WTC11 (cell line): ENCODE data around the gene ZNF609.

Source experiments
- CREM ChIP-seq: sonication (generic); formaldehyde crosslinking; IDR thresholded peaks from 2 replicates; pipeline ENCODE4 v1.8.1; 2022; ENCODE audit warnings: mild to moderate bottlenecking, missing genetic modification reagents, moderate library complexity
- E2F4 ChIP-seq: sonication (generic); formaldehyde crosslinking; IDR thresholded peaks from 2 replicates; pipeline ENCODE4 v1.8.1; 2022; ENCODE audit warnings: low read depth, mild to moderate bottlenecking, moderate library complexity, missing genetic modification reagents, borderline replicate concordance
- FOXJ3 ChIP-seq: sonication (generic); formaldehyde crosslinking; IDR thresholded peaks from 2 replicates; pipeline ENCODE4 v1.9.0; 2021; ENCODE audit warnings: missing genetic modification reagents, mild to moderate bottlenecking, borderline replicate concordance
- KAT7 ChIP-seq: sonication (generic); formaldehyde crosslinking; IDR thresholded peaks from 2 replicates; pipeline ENCODE4 v1.8.1; 2023; ENCODE audit warnings: missing genetic modification reagents, mild to moderate bottlenecking, borderline replicate concordance
- STAT6 ChIP-seq: sonication (generic); formaldehyde crosslinking; conservative IDR thresholded peaks from 2 replicates; pipeline ENCODE4 v1.8.1; 2023; ENCODE audit warnings: mild to moderate bottlenecking, low read depth, missing genetic modification reagents, moderate library complexity
- ZNF263 ChIP-seq: sonication (generic); formaldehyde crosslinking; IDR thresholded peaks from 2 replicates; pipeline ENCODE4 v1.8.1; 2022; ENCODE audit warnings: low read depth, mild to moderate bottlenecking, moderate library complexity, missing genetic modification reagents
- ZNF317 ChIP-seq: sonication (generic); formaldehyde crosslinking; IDR thresholded peaks from 2 replicates; pipeline ENCODE4 v1.8.1; 2023; ENCODE audit warnings: low read depth, mild to moderate bottlenecking, moderate library complexity, missing genetic modification reagents, borderline replicate concordance
- ZNF423 ChIP-seq: fragments of 250-450 bp; sonication (Bioruptor Pico); IDR thresholded peaks from 2 replicates; pipeline ENCODE4 v2.1.2; 2022; ENCODE audit warnings: mild to moderate bottlenecking, moderate library complexity
- TF ChIP-seq, protein P1 (sequence below): fragments of 200-600 bp; IDR thresholded peaks from 2 replicates; pipeline ENCODE4 v1.8.0; 2022; ENCODE audit warnings: antibody characterized with exemption
- TF ChIP-seq, protein P2 (sequence below): sonication (generic); formaldehyde crosslinking; IDR thresholded peaks from 2 replicates; pipeline ENCODE4 v1.8.0; 2022; ENCODE audit warnings: mild to moderate bottlenecking, missing genetic modification reagents

GRCh38 chr15:64455961-64456371 is 4.4 kb upstream of the ZNF609 start:
- TF ChIP-seq FOXJ3 (CRISPR knock-in tag) (no peak), ZNF317 (no peak), STAT6 (no peak), E2F4 (no peak), ZNF263 (CRISPR knock-in tag) (no peak), ZNF423 (no peak), CREM (CRISPR knock-in tag) (no peak), KAT7 (no peak)
- TF ChIP-seq, protein P1, sequence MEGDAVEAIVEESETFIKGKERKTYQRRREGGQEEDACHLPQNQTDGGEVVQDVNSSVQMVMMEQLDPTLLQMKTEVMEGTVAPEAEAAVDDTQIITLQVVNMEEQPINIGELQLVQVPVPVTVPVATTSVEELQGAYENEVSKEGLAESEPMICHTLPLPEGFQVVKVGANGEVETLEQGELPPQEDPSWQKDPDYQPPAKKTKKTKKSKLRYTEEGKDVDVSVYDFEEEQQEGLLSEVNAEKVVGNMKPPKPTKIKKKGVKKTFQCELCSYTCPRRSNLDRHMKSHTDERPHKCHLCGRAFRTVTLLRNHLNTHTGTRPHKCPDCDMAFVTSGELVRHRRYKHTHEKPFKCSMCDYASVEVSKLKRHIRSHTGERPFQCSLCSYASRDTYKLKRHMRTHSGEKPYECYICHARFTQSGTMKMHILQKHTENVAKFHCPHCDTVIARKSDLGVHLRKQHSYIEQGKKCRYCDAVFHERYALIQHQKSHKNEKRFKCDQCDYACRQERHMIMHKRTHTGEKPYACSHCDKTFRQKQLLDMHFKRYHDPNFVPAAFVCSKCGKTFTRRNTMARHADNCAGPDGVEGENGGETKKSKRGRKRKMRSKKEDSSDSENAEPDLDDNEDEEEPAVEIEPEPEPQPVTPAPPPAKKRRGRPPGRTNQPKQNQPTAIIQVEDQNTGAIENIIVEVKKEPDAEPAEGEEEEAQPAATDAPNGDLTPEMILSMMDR: no peak
- TF ChIP-seq, protein P2, sequence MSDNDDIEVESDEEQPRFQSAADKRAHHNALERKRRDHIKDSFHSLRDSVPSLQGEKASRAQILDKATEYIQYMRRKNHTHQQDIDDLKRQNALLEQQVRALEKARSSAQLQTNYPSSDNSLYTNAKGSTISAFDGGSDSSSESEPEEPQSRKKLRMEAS (CRISPR knock-in tag): no peak
